ENCODE results near the gene PIAS4.
"Not testable (repeated sequence)": the region's sequence is repeated elsewhere in the genome, so short reads cannot be mapped to it uniquely, and the experiment has no call there.

Gene PIAS4

DNA sequence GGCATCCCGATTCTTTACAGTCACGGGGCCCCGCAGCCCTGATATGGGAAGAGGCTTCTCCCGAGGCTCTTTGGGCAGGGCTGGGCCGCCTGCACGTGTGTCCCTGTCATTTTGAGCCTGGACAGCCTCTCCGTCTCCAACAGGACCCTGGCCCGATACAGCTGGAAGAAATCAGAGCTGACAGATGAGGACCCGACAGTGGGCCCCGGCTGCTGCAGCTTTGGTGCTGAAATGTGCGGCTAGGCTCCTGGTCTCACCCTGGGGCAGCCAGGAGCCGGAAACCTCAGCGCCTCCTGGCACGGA is 3.2 kb downstream of the PIAS4 start:
- H3K4me3 ChIP-seq (ENCODE audit: low read depth, low read length): no peak overlapping the region
- TF ChIP-seq, protein P1, sequence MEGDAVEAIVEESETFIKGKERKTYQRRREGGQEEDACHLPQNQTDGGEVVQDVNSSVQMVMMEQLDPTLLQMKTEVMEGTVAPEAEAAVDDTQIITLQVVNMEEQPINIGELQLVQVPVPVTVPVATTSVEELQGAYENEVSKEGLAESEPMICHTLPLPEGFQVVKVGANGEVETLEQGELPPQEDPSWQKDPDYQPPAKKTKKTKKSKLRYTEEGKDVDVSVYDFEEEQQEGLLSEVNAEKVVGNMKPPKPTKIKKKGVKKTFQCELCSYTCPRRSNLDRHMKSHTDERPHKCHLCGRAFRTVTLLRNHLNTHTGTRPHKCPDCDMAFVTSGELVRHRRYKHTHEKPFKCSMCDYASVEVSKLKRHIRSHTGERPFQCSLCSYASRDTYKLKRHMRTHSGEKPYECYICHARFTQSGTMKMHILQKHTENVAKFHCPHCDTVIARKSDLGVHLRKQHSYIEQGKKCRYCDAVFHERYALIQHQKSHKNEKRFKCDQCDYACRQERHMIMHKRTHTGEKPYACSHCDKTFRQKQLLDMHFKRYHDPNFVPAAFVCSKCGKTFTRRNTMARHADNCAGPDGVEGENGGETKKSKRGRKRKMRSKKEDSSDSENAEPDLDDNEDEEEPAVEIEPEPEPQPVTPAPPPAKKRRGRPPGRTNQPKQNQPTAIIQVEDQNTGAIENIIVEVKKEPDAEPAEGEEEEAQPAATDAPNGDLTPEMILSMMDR (IDR thresholded peaks at IDR 0.05; ENCODE audit: insufficient read depth, low read depth, low read length, missing control alignments): no peak
- no peak for DNase-seq (ENCODE audit: low read depth)

DNA sequence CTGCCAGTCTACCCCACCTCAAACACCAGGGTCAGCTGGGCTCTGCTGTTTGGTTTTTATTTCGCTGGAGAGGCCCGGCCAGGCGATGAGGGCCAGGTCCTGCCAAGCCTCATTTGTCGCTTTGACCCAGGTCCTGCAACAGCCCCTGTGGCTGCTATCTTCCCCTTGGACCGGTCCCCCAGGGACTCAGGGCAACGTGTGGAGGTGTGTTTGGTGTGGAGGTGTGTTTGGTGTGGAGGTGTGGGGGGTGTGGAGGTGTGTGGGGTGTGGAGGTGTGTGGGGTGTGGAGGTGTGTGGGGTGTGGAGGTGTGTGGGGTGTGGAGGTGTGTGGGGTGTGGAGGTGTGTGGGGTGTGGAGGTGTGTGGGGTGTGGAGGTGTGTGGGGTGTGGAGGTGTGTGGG is 3.9 kb downstream of the PIAS4 start:
- not testable (repeated sequence) for H3K4me3 ChIP-seq (ENCODE audit: low read depth, low read length); DNase-seq (ENCODE audit: low read depth)

DNA sequence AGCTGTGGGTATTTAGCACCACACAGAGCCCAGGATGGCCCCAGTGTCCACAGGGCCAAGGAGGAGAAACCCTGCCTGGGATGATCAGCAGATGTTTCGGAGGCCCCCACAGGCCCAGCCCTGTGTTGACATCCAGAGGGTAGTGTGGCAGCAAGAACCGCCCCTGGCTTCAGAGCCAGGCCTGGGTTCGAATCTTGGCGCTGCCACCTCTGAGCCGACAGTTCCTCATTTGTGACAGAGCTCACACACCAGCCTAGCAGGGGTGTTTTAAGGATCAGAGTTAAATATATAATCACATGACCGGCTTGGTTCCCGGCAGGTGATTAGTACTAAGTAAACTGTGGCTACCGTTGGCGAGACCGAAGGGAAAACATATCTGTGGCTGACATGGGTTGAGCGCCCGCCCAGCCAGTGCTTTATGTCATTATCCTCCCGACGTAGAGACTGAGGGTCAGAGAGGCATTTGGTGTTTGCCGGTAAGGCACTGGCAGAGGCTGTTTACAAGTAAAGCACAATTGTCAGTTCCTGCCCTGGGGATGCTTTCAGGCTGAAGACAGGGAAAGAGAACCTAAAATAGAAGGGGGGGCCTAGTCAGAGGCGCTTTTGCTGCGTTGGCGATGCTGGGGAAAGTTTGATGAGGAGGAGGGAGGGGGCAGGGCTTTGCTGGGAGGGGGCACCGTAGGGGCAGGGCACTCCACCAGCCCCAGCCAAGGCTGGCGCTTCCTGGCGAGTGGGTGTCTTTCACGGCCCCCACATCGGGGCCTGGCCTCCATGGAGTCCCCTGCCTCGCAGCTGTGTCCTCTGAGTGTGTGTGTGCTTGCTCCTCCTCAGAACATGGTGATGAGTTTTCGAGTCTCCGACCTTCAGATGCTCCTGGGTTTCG is 4.8 kb downstream of the PIAS4 start:
- TF ChIP-seq, protein P1 (IDR thresholded peaks at IDR 0.05; ENCODE audit: insufficient read depth, low read depth, low read length, missing control alignments): no peak
- no peak overlapping the region for H3K4me3 ChIP-seq (ENCODE audit: low read depth, low read length)
- DNase-seq (ENCODE audit: low read depth): no peak

- DNase-seq (ENCODE audit: low read depth): no peak
- TF ChIP-seq, protein P1 (IDR thresholded peaks at IDR 0.05; ENCODE audit: insufficient read depth, low read depth, low read length, missing control alignments): no peak
- H3K4me3 ChIP-seq (ENCODE audit: low read depth, low read length): no peak overlapping the region
These were observed 5.6 kb downstream of the PIAS4 start for GRCh38 chr19:4012975-4013634.

GRCh38 chr19:4013886-4014540 is 6.5 kb downstream of the PIAS4 start:
- H3K4me3 ChIP-seq (ENCODE audit: low read depth, low read length): no peak overlapping the region
- no peak for DNase-seq (ENCODE audit: low read depth)
- TF ChIP-seq, protein P1 (IDR thresholded peaks at IDR 0.05; ENCODE audit: insufficient read depth, low read depth, low read length, missing control alignments): no peak

- TF ChIP-seq, protein P1 (IDR thresholded peaks at IDR 0.05; ENCODE audit: insufficient read depth, low read depth, low read length, missing control alignments): no peak
- DNase-seq (ENCODE audit: low read depth): no peak
- no peak overlapping the region for H3K4me3 ChIP-seq (ENCODE audit: low read depth, low read length)
These were observed 7.3 kb downstream of the PIAS4 start for GRCh38 chr19:4014541-4015491.
